ENCODE results near the gene HNRNPR. TPM values are rescaled to one million over a fixed set of nuclear protein-coding genes. Genes with fewer than 3 reads are reported as not detected.

HNRNPR gene
- total RNA-seq, 1 experiment from 2014 or later, result 198 TPM

DNA sequence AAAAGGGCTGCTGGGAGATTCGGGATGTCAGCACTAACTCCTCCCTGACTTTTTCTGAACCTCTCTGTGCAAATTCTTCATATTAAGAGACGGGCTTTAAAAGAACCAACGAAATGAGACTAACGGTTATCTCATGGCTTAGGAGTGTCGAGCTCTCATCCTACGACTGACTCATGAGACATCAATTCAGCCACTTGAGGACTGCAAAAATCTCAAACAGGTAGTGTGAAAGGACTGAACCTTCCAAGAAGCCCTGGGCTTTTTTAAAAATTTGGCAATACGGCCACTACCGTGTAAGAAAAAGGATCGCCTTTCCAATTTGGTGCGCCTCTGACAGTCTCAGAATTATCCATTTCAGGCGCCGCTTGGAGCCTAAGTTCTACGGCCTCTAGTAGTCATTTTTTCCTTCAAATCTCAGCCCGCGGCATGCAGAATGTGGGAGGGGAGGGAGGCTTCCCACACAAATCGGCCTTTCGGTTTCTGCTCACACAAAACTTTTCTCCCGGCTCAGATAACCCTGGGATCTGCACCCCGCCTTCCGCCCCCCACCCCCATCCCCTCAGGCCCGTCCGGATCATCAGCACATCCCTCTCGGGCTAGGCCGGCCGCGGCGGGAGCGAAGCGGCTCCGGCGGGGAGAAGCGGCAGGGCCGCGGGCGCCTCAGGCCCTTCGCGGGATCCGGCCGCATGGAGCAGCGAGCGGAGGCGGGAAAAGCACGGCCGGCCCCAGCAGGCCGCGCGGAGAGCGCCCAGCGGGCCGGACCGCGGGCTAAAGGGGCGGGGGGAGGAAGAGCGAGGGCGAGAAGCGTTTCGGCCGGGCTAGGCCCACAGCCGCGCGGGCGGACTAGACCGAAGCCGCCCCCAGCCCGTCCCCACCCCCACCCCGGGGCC is 618 bp downstream of the HNRNPR start:
- no peak overlapping the region for H2AFZ ChIP-seq
- peak; percentile 37 to 53 for DNase-seq
- peaks cover 56% of the 10 kb centered on the region for H3K79me2 ChIP-seq (ENCODE audit: low read depth)
- no peaks in the 10 kb centered on the region for H3K9me2 ChIP-seq (ENCODE audit: insufficient read depth)
- peaks cover 48% of the 10 kb centered on the region for H4K20me1 ChIP-seq (ENCODE audit: insufficient read depth)
- H3K4me2 ChIP-seq, result peak overlapping the region; percentile 95
- peaks cover 39% of the 10 kb centered on the region for H3K4me1 ChIP-seq (replicated peaks; ENCODE audit: insufficient read depth)
- peaks cover 6% of the 10 kb centered on the region; the same call in 1 of the 2 replicates for H3K36me3 ChIP-seq (ENCODE audit: low read depth)
- CTCF ChIA-PET, result interaction anchor here (0.9 to 1.1 kb wide), 2 partner anchors 51 to 60 kb away, joined by 3 to 10 read pairs; no protein-coding TSS in a partner anchor
- no peaks in the 10 kb centered on the region for H3K27me3 ChIP-seq (ENCODE audit: insufficient read depth, low read depth)
- TF ChIP-seq, protein P1, sequence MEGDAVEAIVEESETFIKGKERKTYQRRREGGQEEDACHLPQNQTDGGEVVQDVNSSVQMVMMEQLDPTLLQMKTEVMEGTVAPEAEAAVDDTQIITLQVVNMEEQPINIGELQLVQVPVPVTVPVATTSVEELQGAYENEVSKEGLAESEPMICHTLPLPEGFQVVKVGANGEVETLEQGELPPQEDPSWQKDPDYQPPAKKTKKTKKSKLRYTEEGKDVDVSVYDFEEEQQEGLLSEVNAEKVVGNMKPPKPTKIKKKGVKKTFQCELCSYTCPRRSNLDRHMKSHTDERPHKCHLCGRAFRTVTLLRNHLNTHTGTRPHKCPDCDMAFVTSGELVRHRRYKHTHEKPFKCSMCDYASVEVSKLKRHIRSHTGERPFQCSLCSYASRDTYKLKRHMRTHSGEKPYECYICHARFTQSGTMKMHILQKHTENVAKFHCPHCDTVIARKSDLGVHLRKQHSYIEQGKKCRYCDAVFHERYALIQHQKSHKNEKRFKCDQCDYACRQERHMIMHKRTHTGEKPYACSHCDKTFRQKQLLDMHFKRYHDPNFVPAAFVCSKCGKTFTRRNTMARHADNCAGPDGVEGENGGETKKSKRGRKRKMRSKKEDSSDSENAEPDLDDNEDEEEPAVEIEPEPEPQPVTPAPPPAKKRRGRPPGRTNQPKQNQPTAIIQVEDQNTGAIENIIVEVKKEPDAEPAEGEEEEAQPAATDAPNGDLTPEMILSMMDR (conservative IDR thresholded peaks at IDR 0.05), result no peak
- no peak for TF ChIP-seq EZH2 (IDR thresholded peaks at IDR 0.05; ENCODE audit: low read depth)
- H3F3A ChIP-seq (ENCODE audit: insufficient read depth, low read depth), result peaks cover 21% of the 10 kb centered on the region
- H3K27ac ChIP-seq, result peak overlapping the region; percentile 81
- POLR2A ChIA-PET (ENCODE audit: unreplicated experiment), result interaction anchor here (0.6 to 1.3 kb wide), 8 partner anchors 27 to 456 kb away, joined by 3 to 25 read pairs (median 4); partner anchors contain the start of genes ID3 and ZNF436
- no TSS peak for BruUV-seq (replicated peaks)
- H3K4me3 ChIP-seq, result peak overlapping the region; percentile 68
- intact Hi-C loops (cut with micrococcal nuclease; ENCODE audit: unreplicated experiment), result loop anchor here (1.0 to 2.0 kb wide), 3 partner anchors 25 to 135 kb away; no protein-coding TSS in a partner anchor
- H3K9me3 ChIP-seq (ENCODE audit: insufficient read depth, low read depth), result no peaks in the 10 kb centered on the region

GRCh38 chr1:23341931-23342692 is 2.0 kb downstream of the HNRNPR start:
- no peaks in the 10 kb centered on the region for H3K9me2 ChIP-seq (ENCODE audit: insufficient read depth)
- H3K27ac ChIP-seq, result peak overlapping the region; percentile 81; the same call in 1 of the 2 replicates
- peak overlapping the region; percentile 68 for H3K4me3 ChIP-seq
- peaks cover 60% of the 10 kb centered on the region for H4K20me1 ChIP-seq (ENCODE audit: insufficient read depth)
- no peak for DNase-seq
- peaks cover 70% of the 10 kb centered on the region for H3K79me2 ChIP-seq (ENCODE audit: low read depth)
- H3K4me2 ChIP-seq, result peak overlapping the region; percentile 95
- peaks cover 6% of the 10 kb centered on the region for H3K36me3 ChIP-seq (ENCODE audit: low read depth)
- CTCF ChIA-PET, result interaction anchor here (0.5 kb wide), 1 partner anchor 327 kb away, joined by 3 read pairs; no protein-coding TSS in a partner anchor
- intact Hi-C loops (cut with micrococcal nuclease; ENCODE audit: unreplicated experiment), result no loop called here
- peaks cover 39% of the 10 kb centered on the region for H3K4me1 ChIP-seq (replicated peaks; ENCODE audit: insufficient read depth)
- H2AFZ ChIP-seq, result no peak overlapping the region
- no peak for TF ChIP-seq EZH2 (IDR thresholded peaks at IDR 0.05; ENCODE audit: low read depth)
- TF ChIP-seq, protein P1 (conservative IDR thresholded peaks at IDR 0.05), result no peak
- no peaks in the 10 kb centered on the region for H3K9me3 ChIP-seq (ENCODE audit: insufficient read depth, low read depth)
- peaks cover 29% of the 10 kb centered on the region for H3F3A ChIP-seq (ENCODE audit: insufficient read depth, low read depth)
- POLR2A ChIA-PET (ENCODE audit: unreplicated experiment), result interaction anchor here (0.6 kb wide), 1 partner anchor 26 kb away, joined by 3 read pairs; no protein-coding TSS in a partner anchor
- no peaks in the 10 kb centered on the region for H3K27me3 ChIP-seq (ENCODE audit: insufficient read depth, low read depth)
- BruUV-seq (replicated peaks), result no TSS peak

DNA sequence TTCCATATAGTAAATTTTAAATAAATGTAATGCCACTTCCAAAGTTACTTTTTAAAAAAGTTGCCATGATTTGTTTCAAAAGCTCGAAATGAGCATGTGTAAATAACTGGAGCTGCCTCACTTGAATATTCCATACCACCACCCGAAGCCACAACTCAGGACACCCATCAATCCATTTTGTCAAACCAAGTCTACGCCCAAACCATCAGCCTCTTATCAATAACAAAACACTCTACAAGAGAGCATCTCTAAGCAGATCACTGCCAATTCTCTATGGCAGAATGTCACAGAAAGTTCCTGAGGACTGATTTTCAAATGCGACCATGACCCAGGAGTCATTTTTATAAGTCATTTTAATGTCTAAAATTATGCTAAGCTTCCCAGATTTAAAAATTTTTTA is 4.5 kb downstream of the HNRNPR start:
- H3F3A ChIP-seq (ENCODE audit: insufficient read depth, low read depth), result peaks cover 21% of the 10 kb centered on the region
- CTCF ChIA-PET, result no interaction called here
- peaks cover 81% of the 10 kb centered on the region for H3K79me2 ChIP-seq (ENCODE audit: low read depth)
- H3K4me2 ChIP-seq, result no peak overlapping the region
- no peak for DNase-seq
- H3K9me2 ChIP-seq (ENCODE audit: insufficient read depth), result no peaks in the 10 kb centered on the region
- H3K4me3 ChIP-seq, result no peak overlapping the region
- H3K27ac ChIP-seq, result no peak overlapping the region
- no peak overlapping the region for H2AFZ ChIP-seq
- no peaks in the 10 kb centered on the region for H3K9me3 ChIP-seq (ENCODE audit: insufficient read depth, low read depth)
- intact Hi-C loops (cut with micrococcal nuclease; ENCODE audit: unreplicated experiment), result no loop called here
- peaks cover 32% of the 10 kb centered on the region for H3K4me1 ChIP-seq (replicated peaks; ENCODE audit: insufficient read depth)
- no peak for TF ChIP-seq EZH2 (IDR thresholded peaks at IDR 0.05; ENCODE audit: low read depth)
- TF ChIP-seq, protein P1 (conservative IDR thresholded peaks at IDR 0.05), result no peak
- POLR2A ChIA-PET (ENCODE audit: unreplicated experiment), result interaction anchor here (0.6 kb wide), 1 partner anchor 335 kb away, joined by 8 read pairs; no protein-coding TSS in a partner anchor
- H4K20me1 ChIP-seq (ENCODE audit: insufficient read depth), result peaks cover 67% of the 10 kb centered on the region
- no peaks in the 10 kb centered on the region for H3K27me3 ChIP-seq (ENCODE audit: insufficient read depth, low read depth)
- H3K36me3 ChIP-seq (ENCODE audit: low read depth), result peaks cover 11% of the 10 kb centered on the region
- no TSS peak for BruUV-seq (replicated peaks)

Measured in PC-9 (cell line).